GM19023 (cell line): ENCODE measurements around the gene SMIM1.

Experiments used
- ATAC-seq: cut with Tn5 transposase; IDR thresholded peaks from one replicate; pipeline ENCODE4 v1.9.1; 2021; ENCODE audit warnings: mild to moderate bottlenecking, moderate library complexity; ENCODE audit not compliant: unreplicated experiment

Gene SMIM1

GRCh38 chr1:3817821-3818597, 45.5 kb downstream of the SMIM1 start:
- ATAC-seq = no peak

GRCh38 chr1:3819771-3820200, 47.2 kb downstream of the SMIM1 start:
- no peak for ATAC-seq

- no peak for ATAC-seq
Observed at GRCh38 chr1:3820316-3820715, 47.8 kb downstream of the SMIM1 start.

GRCh38 chr1:3821004-3821403, 48.5 kb downstream of the SMIM1 start:
- ATAC-seq = no peak

- ATAC-seq = no peak
Observed at GRCh38 chr1:3821447-3821846, 48.9 kb downstream of the SMIM1 start.

- no peak for ATAC-seq
Observed at GRCh38 chr1:3821908-3822307, 49.4 kb downstream of the SMIM1 start.

GRCh38 chr1:3822421-3822820, 49.9 kb downstream of the SMIM1 start:
- no peak for ATAC-seq

GRCh38 chr1:3824650-3825049, 52.1 kb downstream of the SMIM1 start:
- no peak for ATAC-seq

GRCh38 chr1:3825356-3825755, 52.8 kb downstream of the SMIM1 start:
- ATAC-seq = no peak
